GM12878 (cell line): ENCODE measurements around the gene NUAK2. TPM values are rescaled to one million over a fixed set of nuclear protein-coding genes. Genes with fewer than 3 reads are reported as not detected.
"Not testable (repeated sequence)": the region's sequence is repeated elsewhere in the genome, so short reads cannot be mapped to it uniquely, and the experiment has no call there.

Experiments used
- ATAC-seq: fragments of 200-7000 bp; cut with Tn5 transposase; 3 replicates; pipeline ENCODE4 v1.9.1; 2020; ENCODE audit warnings: mild to moderate bottlenecking, moderate library complexity
- BruUV-seq: library from RNA; stranded (reverse); fragments of 400-500 nt; replicated peaks from 2 replicates; lab custom pipeline; 2021; lab: Mats Ljungman, UMichigan
- CTCF ChIA-PET: fragments of 300-600 bp; sonication (Branson Sonifier 250); formaldehyde crosslinking; extraction: SDS; loops from one replicate; lab custom pipeline; 2021; ENCODE audit warnings: inconsistent platforms; lab: Yijun Ruan, JAX
- POLR2A ChIA-PET: fragments of 350-600 bp; formaldehyde crosslinking; extraction: SDS; loops from one replicate; lab custom pipeline; 2021; ENCODE audit warnings: inconsistent platforms; lab: Charles Lee
- RAD21 ChIA-PET: fragments of 300-600 bp; sonication (Branson Sonifier 250); formaldehyde crosslinking; loops from one replicate; lab custom pipeline; 2023; ENCODE audit warnings: antibody characterized with exemption; ENCODE audit not compliant: unreplicated experiment; lab: Charles Lee
- SMC1A ChIA-PET: fragments of 300-600 bp; sonication (Branson Sonifier 250); formaldehyde crosslinking; loops from one replicate; lab custom pipeline; 2023; ENCODE audit not compliant: unreplicated experiment, uncharacterized antibody; lab: Charles Lee
- DNase-seq: peaks from one replicate; pipeline ENCODE4 v3.0.0-alpha.2; 2011; ENCODE audit warnings: low read depth, low spot score
- FAIRE-seq: peaks from 3 replicates; lab custom pipeline; 2011; peaks lifted over from hg19 to GRCh38; lab: Jason Lieb, UNC
- H2AFZ ChIP-seq: 2 replicates; pipeline ENCODE4 v1.6.0; 2011; ENCODE audit warnings: low read depth, low read length, control low read depth; ENCODE audit not compliant: control insufficient read depth
- H3K27ac ChIP-seq: 2 replicates; pipeline ENCODE4 v1.5.1; 2011; ENCODE audit warnings: control low read depth; ENCODE audit not compliant: control insufficient read depth, insufficient read depth
- H3K27me3 ChIP-seq, 2 experiments: replicated peaks in 1 of 2; 2 replicates each; pipeline versions ENCODE4 v1.6.0 to v1.6.1; 2011; ENCODE audit warnings: low read length in 1 of 2; ENCODE audit not compliant: control insufficient read depth in 2 of 2, insufficient read depth in 2 of 2
- H3K36me3 ChIP-seq, 2 experiments: 2 replicates each; pipeline ENCODE4 v1.5.1; 2011; ENCODE audit warnings: low read length in 1 of 2; ENCODE audit not compliant: control insufficient read depth in 2 of 2, insufficient read depth in 2 of 2
- H3K4me1 ChIP-seq: 2 replicates; pipeline ENCODE4 v1.6.1; 2011; ENCODE audit warnings: mild to moderate bottlenecking, low read length, moderate library complexity, mixed read lengths; ENCODE audit not compliant: control insufficient read depth, insufficient read depth
- H3K4me2 ChIP-seq: 2 replicates; pipeline ENCODE4 v1.6.0; 2011; ENCODE audit warnings: control low read depth; ENCODE audit not compliant: control insufficient read depth, insufficient read depth
- H3K4me3 ChIP-seq: fragments of 200-600 bp; sonication (generic); 2 replicates; pipeline ENCODE4 v1.5.1; 2016
- H3K79me2 ChIP-seq: 2 replicates; pipeline ENCODE4 v1.6.0; 2011; ENCODE audit warnings: low read length; ENCODE audit not compliant: control insufficient read depth, insufficient read depth
- H3K9ac ChIP-seq: 2 replicates; pipeline ENCODE4 v1.8.0; 2011; ENCODE audit warnings: low read length, control low read depth, mixed read lengths; ENCODE audit not compliant: control insufficient read depth, insufficient read depth
- H3K9me3 ChIP-seq: replicated peaks from 3 replicates; pipeline ENCODE4 v1.5.1; 2011; ENCODE audit warnings: mild to moderate bottlenecking, low read length; ENCODE audit not compliant: control insufficient read depth, insufficient read depth
- H4K20me1 ChIP-seq: 2 replicates; pipeline ENCODE4 v1.6.0; 2011; ENCODE audit not compliant: control insufficient read depth, insufficient read depth
- ESRRA ChIP-seq: IDR thresholded peaks from 2 replicates; pipeline ENCODE4 v1.6.1; 2012; ENCODE audit warnings: mild to moderate bottlenecking, low read length, improper control_type of control experiment
- HDAC2 ChIP-seq: fragments of 200-600 bp; sonication (generic); IDR thresholded peaks from 2 replicates; pipeline ENCODE4 v1.6.1; 2017
- KLF5 ChIP-seq: fragments of 450-650 bp; IDR thresholded peaks from 2 replicates; pipeline ENCODE4 v1.6.1; 2014; ENCODE audit warnings: mild to moderate bottlenecking; ENCODE audit not compliant: partially characterized antibody
- MYB ChIP-seq: fragments of 150-350 bp; IDR thresholded peaks from 2 replicates; pipeline ENCODE4 v1.6.1; 2014; ENCODE audit warnings: mild to moderate bottlenecking, low read depth, low read length, borderline replicate concordance
- RAD51 ChIP-seq: fragments of 450-650 bp; IDR thresholded peaks from 2 replicates; pipeline ENCODE4 v1.6.1; 2016; ENCODE audit warnings: moderate library complexity, mild to moderate bottlenecking, inconsistent platforms
- SIN3A ChIP-seq: IDR thresholded peaks from 2 replicates; pipeline ENCODE4 v1.6.1; 2012; ENCODE audit warnings: low read depth, low read length, improper control_type of control experiment
- SMAD5 ChIP-seq: IDR thresholded peaks from 2 replicates; pipeline ENCODE4 v1.6.1; 2016; ENCODE audit warnings: antibody characterized with exemption, low read depth
- WGBS: methylation state at CpG from one replicate; pipeline ENCODE4 v1.1.6; 2016; ENCODE audit warnings: low lambda C conversion rate; ENCODE audit not compliant: insufficient replicate concordance, insufficient coverage; ENCODE audit errors: missing lambda C conversion rate; 5-methylcytosine and 5-hydroxymethylcytosine counted together
- in situ Hi-C: fragments of 300-500 bp; cut with MboI; formaldehyde crosslinking; loops from 9 replicates; pipeline ENCODE4 v1.14.3; 2018; ENCODE audit warnings: mixed read lengths
- intact Hi-C: fragments of 100-400 bp; cut with micrococcal nuclease; formaldehyde crosslinking; loops from one replicate; pipeline ENCODE4 v1.14.2; 2022; ENCODE audit not compliant: unreplicated experiment
- polyA plus RNA-seq, 11 experiments: library from polyadenylated mRNA; depleted of rRNA in 4 of 11; unstranded in 6 of 11; stranded (reverse) in 5 of 11; fragments of >200 nt; fragmentation: Nextera tagmentation in 4 of 11; fragmentation: Illumina TruSeq in 1 of 11; extraction: Ambion mirVana in 4 of 11; extraction: Trizol in 1 of 11; gene quantifications; 1 replicate in 1 of 11; 2 replicates in 10 of 11; pipeline versions ENCODE4 v1.2.1 to v1.2.3, GENCODE V29; 2011 to 2016; ENCODE audit warnings: inconsistent platforms in 2 of 11, missing spikeins in 2 of 11, low read depth in 1 of 11
- total RNA-seq, 4 experiments: library from RNA; depleted of rRNA in 3 of 4; stranded (reverse); fragments of >200 nt in 3 of 4; fragmentation: Illumina TruSeq in 1 of 4; extraction: Trizol in 1 of 4; gene quantifications; 2 replicates each; pipeline versions ENCODE4 v1.2.1 to v1.2.3, GENCODE V29; 2013 to 2021
- TF ChIP-seq, protein P1 (sequence below): IDR thresholded peaks from 2 replicates; pipeline ENCODE4 v1.6.1; 2011; ENCODE audit warnings: borderline replicate concordance, low read depth, mild to moderate bottlenecking, moderate library complexity, low read length; ENCODE audit not compliant: insufficient read depth, poor library complexity, severe bottlenecking

The NUAK2 gene
- total and polyA plus RNA-seq, 10 of the 15 experiments (the other 5 are each of a cell fraction or from before 2014, with no cell fraction given): 0.27 to 3.0 (median 1.2) TPM

DNA sequence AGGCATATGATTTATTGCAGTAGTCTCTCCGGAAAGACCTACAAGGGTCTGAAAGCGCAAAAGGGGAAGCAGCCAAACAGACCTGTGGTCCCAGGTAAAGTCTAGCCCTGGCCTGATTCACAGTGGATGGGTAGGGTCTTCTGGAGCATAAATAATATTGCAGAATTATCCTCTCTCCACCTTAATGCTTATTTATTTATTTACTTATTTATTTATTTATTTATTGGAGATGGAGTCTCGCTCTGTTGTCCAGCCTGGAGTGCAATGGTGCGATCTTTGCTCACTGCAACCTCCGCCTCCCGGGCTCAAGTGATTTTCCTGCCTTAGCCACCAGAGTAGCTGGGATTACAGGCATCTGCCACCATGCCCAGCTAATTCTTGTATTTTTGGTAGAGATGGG is 46.9 kb upstream of the NUAK2 start (continued):
- no peak for TF ChIP-seq SMAD5

DNA sequence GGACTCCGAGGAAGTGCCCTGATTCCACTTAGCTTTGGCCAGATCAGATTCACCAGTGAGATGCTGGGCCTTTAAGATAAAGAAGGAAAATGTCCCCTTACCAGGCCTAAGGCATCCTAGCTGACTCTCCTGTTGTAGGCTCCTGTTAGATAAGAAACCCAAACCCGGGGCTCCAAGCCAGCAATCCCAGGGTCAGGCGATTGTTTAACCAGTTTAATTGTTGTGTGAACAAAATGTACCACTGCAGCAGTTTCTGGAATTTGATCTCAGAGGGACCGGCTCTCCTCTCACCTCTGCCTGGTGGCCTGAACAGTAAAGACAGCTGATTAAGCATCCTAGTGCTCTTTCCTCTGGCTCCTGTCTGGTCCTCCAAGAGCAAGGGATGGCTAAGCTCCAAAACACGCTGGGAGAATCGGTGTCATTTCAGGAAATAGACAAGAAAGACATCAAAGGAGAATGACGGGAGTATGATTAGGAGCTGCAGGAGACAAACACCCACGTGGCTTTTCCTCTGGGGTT is 44.5 kb upstream of the NUAK2 start:
- CTCF ChIA-PET: interaction anchor here (0.9 to 2.3 kb wide), 4 partner anchors 12 to 158 kb away, joined by 3 to 8 read pairs (median 6); no protein-coding TSS in a partner anchor
- POLR2A ChIA-PET: no interaction called here
- peaks cover 0 to 3% of the 10 kb centered on the region in 2 experiments; a peak in 2 of 4 replicates for H3K27me3 ChIP-seq
- TF ChIP-seq HDAC2 (no peak), MYB (no peak), KLF5 (no peak), RAD51 (no peak), SIN3A (no peak), SMAD5 (no peak), ESRRA (no peak)
- TF ChIP-seq, protein P1, sequence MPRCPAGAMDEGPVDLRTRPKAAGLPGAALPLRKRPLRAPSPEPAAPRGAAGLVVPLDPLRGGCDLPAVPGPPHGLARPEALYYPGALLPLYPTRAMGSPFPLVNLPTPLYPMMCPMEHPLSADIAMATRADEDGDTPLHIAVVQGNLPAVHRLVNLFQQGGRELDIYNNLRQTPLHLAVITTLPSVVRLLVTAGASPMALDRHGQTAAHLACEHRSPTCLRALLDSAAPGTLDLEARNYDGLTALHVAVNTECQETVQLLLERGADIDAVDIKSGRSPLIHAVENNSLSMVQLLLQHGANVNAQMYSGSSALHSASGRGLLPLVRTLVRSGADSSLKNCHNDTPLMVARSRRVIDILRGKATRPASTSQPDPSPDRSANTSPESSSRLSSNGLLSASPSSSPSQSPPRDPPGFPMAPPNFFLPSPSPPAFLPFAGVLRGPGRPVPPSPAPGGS: no peak
- no peaks in the 10 kb centered on the region for H3K4me1 ChIP-seq
- H3K79me2 ChIP-seq: no peaks in the 10 kb centered on the region
- no peak for DNase-seq
- no peak overlapping the region for H3K4me3 ChIP-seq
- intact Hi-C loops (no loop called here), in situ Hi-C loops (no loop called here)
- H3K9me3 ChIP-seq: no peaks in the 10 kb centered on the region
- no peaks in the 10 kb centered on the region for H4K20me1 ChIP-seq
- H3K4me2 ChIP-seq: no peak overlapping the region
- H3K9ac ChIP-seq: no peak overlapping the region
- H3K36me3 ChIP-seq: no peaks in the 10 kb centered on the region
- H3K27ac ChIP-seq: no peak overlapping the region
- FAIRE-seq: no peak
- WGBS: 12% methylated on average over 8 of the region's 8 CpGs
- RAD21 ChIA-PET: interaction anchor here (1.6 kb wide), 1 partner anchor 12 kb away, joined by 3 read pairs; no protein-coding TSS in a partner anchor
- no peak overlapping the region for H2AFZ ChIP-seq
- ATAC-seq: no peak
- SMC1A ChIA-PET: interaction anchor here (1.3 kb wide), 1 partner anchor 10 kb away, joined by 3 read pairs; no protein-coding TSS in a partner anchor
- no TSS peak for BruUV-seq

GRCh38 chr1:205365086-205365485 is 43.5 kb upstream of the NUAK2 start:
- H3K4me1 ChIP-seq, SMC1A ChIA-PET, H3K4me2 ChIP-seq, ATAC-seq, FAIRE-seq, BruUV-seq, intact Hi-C loops, POLR2A ChIA-PET, H3K9ac ChIP-seq, DNase-seq, H4K20me1 ChIP-seq, H3K4me3 ChIP-seq, RAD21 ChIA-PET, in situ Hi-C loops, H2AFZ ChIP-seq, H3K27ac ChIP-seq, H3K9me3 ChIP-seq, H3K79me2 ChIP-seq, H3K27me3 ChIP-seq, H3K36me3 ChIP-seq: not testable (repeated sequence)
- 52% methylated on average over 8 of the region's 8 CpGs for WGBS
- CTCF ChIA-PET: interaction anchor here (2.3 kb wide), 1 partner anchor 11 kb away, joined by 8 read pairs; no protein-coding TSS in a partner anchor
